Central memory CD8-positive, alpha-beta T cell (primary cell): Measurements from ENCODE around the gene MED19.

ENCODE experiments used
- ATAC-seq: fragments of 150-1000 bp; cut with Tn5 transposase; replicated peaks from 2 replicates; pipeline ENCODE4 v1.10.0; 2022; ENCODE audit warnings: mild to moderate bottlenecking, moderate FRiP score, moderate number of reproducible peaks; ENCODE audit not compliant: poor library complexity, severe bottlenecking; ENCODE audit errors: extremely low read depth
- DNase-seq, 2 donors: peaks; one replicate each; pipeline ENCODE4 v3.0.0; 2021; ENCODE audit warnings: low spot score in 2 of 2
- H3K27ac Mint-ChIP-seq: one replicate; pipeline ENCODE4 v1.8.0; 2022; ENCODE audit warnings: low read depth, mild to moderate bottlenecking, moderate library complexity, mixed read lengths
- H3K27me3 Mint-ChIP-seq: one replicate; pipeline ENCODE4 v1.8.0; 2022; ENCODE audit warnings: mixed read lengths
- H3K36me3 Mint-ChIP-seq: one replicate; pipeline ENCODE4 v1.8.0; 2022; ENCODE audit warnings: mild to moderate bottlenecking, moderate library complexity, mixed read lengths; ENCODE audit not compliant: insufficient read depth
- H3K4me1 Mint-ChIP-seq: one replicate; pipeline ENCODE4 v1.8.0; 2022; ENCODE audit warnings: mixed read lengths
- H3K4me3 Mint-ChIP-seq: one replicate; pipeline ENCODE4 v1.8.0; 2022; ENCODE audit warnings: mild to moderate bottlenecking, moderate library complexity, mixed read lengths
- H3K9me3 Mint-ChIP-seq: one replicate; pipeline ENCODE4 v1.8.0; 2022; ENCODE audit warnings: mixed read lengths

The MED19 gene

DNA sequence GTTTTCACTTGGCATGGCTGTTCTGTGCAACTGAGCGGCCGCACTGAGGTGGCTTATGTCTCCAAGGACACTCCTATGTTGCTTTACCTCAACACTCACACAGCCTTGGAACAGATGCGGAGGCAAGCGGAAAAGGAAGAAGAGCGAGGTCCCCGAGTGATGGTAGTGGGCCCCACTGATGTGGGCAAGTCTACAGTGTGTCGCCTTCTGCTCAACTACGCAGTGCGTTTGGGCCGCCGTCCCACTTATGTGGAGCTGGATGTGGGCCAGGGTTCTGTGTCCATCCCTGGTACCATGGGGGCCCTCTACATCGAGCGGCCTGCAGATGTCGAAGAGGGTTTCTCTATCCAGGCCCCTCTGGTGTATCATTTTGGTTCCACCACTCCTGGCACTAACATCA, 52.3 kb downstream of the MED19 start:
- no peak for ATAC-seq
- no peaks in the 10 kb centered on the region for H3K9me3 Mint-ChIP-seq
- H3K36me3 Mint-ChIP-seq = peaks cover 35% of the 10 kb centered on the region
- no peak overlapping the region for H3K4me3 Mint-ChIP-seq
- peaks cover 19% of the 10 kb centered on the region for H3K4me1 Mint-ChIP-seq
- no peak overlapping the region for H3K27ac Mint-ChIP-seq
- no peaks in the 10 kb centered on the region for H3K27me3 Mint-ChIP-seq
- DNase-seq = no peak

DNA sequence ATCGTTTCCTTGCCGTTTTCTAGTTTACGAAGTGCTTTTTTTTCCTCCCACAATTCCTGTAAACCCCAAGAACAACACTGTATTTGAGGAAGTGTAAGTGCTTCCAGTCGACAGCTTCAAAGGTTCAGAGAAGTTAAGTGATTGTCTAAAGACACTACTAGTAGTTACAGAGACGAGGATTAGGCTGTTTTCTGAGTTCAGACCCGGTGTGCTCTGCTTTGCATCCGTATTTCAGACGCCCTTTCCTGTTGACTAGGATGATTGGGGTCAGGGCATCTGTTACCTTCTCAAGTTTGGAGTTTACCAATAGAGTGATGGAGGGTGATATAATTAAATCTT, 54.0 kb downstream of the MED19 start:
- H3K9me3 Mint-ChIP-seq = no peaks in the 10 kb centered on the region
- H3K36me3 Mint-ChIP-seq = peaks cover 36% of the 10 kb centered on the region
- ATAC-seq (peak; percentile 41), DNase-seq (no peak)
- no peaks in the 10 kb centered on the region for H3K27me3 Mint-ChIP-seq
- H3K4me1 Mint-ChIP-seq = peaks cover 24% of the 10 kb centered on the region
- H3K4me3 Mint-ChIP-seq = peak overlapping the region; percentile 96
- peak overlapping the region; percentile 93 for H3K27ac Mint-ChIP-seq

DNA sequence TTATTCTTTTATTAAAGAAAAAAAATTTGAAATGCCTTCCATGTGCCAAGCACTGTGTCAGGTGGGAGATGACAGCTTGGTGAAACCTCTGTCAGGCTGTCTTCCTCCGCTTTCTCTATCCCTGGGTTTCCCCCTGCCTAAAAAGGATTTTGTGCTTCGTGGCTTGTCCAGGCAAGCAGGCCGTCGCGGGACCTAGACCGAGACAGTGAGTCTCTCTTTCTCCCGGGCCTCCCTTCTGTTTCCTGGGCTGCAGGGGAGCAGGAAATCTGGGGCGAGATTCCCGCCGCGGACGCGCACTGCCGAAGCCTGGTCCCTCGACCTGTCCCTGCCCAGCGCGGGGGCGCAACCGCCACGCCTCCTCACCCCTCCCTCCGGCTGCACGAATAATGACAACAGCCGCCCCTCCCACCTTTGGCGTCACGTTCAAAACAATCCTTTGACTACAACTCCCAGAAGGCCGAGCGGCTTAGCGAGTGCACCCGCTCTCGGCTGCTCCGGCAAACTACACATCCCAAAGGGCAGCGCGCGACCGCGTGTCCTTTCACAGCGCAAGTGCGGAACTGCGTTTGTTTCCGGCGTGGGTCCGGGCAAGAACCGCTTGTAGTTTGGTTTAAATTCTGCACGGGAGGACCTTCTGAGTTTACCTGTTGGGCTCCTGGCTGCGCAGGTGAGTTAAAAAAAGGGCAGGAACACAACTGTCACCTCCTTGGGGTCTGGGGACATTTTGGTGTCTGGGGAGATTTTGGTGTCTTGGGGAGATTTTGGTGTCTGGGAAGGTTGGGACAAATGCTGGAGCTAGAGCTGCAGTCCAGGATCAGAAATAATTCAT, 54.6 kb downstream of the MED19 start, which contains the start of gene CLP1:
Gene CLP1, plus strand, starts transcription at position 569 of the 829 bp plus-strand sequence. CDS start 1,715 bp downstream, outside the sequence.
- Mint-ChIP-seq H3K9me3 (no peaks in the 10 kb centered on the region), H3K4me1 (peaks cover 26% of the 10 kb centered on the region), H3K27me3 (no peaks in the 10 kb centered on the region), H3K4me3 (peak within 1 kb of the TSS; percentile 96), H3K27ac (peak within 1 kb of the TSS; percentile 93), H3K36me3 (peaks cover 36% of the 10 kb centered on the region)
- DNase-seq (peak; percentile 96 to 97), ATAC-seq (peak; percentile 98)

DNA sequence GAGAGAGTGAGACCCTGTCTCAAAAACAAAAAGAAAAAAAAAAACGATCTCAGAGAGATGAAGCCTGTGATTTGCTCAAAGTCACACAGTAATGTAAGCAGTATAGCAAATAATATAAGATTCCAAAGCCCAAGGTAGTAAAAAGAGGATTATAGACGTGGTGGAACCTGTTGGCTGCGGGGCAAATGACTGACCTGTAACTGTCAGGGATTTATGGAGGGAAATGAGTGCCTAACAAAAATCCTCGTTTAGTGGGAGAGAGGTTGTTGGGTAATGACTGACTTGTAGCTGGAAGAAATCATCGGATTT, 55.2 kb downstream of the MED19 start:
- peak overlapping the region; percentile 96 for H3K4me3 Mint-ChIP-seq
- H3K27me3 Mint-ChIP-seq = no peaks in the 10 kb centered on the region
- H3K4me1 Mint-ChIP-seq = peaks cover 26% of the 10 kb centered on the region
- H3K36me3 Mint-ChIP-seq = peaks cover 35% of the 10 kb centered on the region
- no peak for DNase-seq
- H3K27ac Mint-ChIP-seq = peak overlapping the region; percentile 93
- no peak for ATAC-seq
- H3K9me3 Mint-ChIP-seq = no peaks in the 10 kb centered on the region
